Peyer's patch (tissue), 4 donors: ENCODE measurements around the gene GLB1L3. TPM values are rescaled to one million over a fixed set of nuclear protein-coding genes. Genes with fewer than 3 reads are reported as not detected.

Source experiments
- DNase-seq, 3 donors: peaks; one replicate each; pipeline ENCODE4 v3.0.0-alpha.2; 2017 to 2019
- H3K27ac ChIP-seq, 4 donors: fragments of 200-600 bp; sonication (generic); one replicate each; pipeline ENCODE4 v1.5.1; 2016 to 2019
- H3K27me3 ChIP-seq, 2 donors: fragments of 200-600 bp; sonication (generic); one replicate each; pipeline ENCODE4 v1.5.1; 2019
- H3K36me3 ChIP-seq, 3 donors: fragments of 200-600 bp; sonication (generic); one replicate each; pipeline ENCODE4 v1.5.1; 2016 to 2019
- H3K4me1 ChIP-seq, 4 donors: fragments of 200-600 bp; sonication (generic); one replicate each; pipeline ENCODE4 v1.5.1; 2016 to 2019
- H3K4me3 ChIP-seq, 4 donors: fragments of 200-600 bp; sonication (generic); 1 replicate in 3 of 4; 2 replicates in 1 of 4; pipeline ENCODE4 v1.5.1; 2016 to 2019; ENCODE audit warnings: mild to moderate bottlenecking in 1 of 4
- H3K9me3 ChIP-seq, 4 donors: fragments of 200-600 bp; sonication (generic); one replicate each; pipeline ENCODE4 v1.5.1; 2016 to 2019; ENCODE audit warnings: mild to moderate bottlenecking in 1 of 4
- POLR2A ChIP-seq, 2 donors: fragments of 450-650 bp; IDR thresholded peaks; one replicate each; pipeline ENCODE4 v1.5.1; 2017; ENCODE audit warnings: antibody characterized with exemption in 2 of 2, mild to moderate bottlenecking in 2 of 2, moderate library complexity in 2 of 2
- total RNA-seq, 4 donors: library from RNA; depleted of rRNA; stranded (reverse); fragments of >200 nt; gene quantifications; one replicate each; pipeline ENCODE4 v1.1.0, GENCODE V29; 2016
- TF ChIP-seq, protein P1 (sequence below), 6 experiments: fragments of 450-650 bp in 4 of 6; fragments of 200-600 bp in 2 of 6; sonication (generic) in 1 of 6; IDR thresholded peaks; one replicate each; pipeline ENCODE4 v1.5.1; 2017 to 2019; ENCODE audit warnings: antibody characterized with exemption in 6 of 6, mild to moderate bottlenecking in 3 of 6, moderate library complexity in 1 of 6

GLB1L3 gene
- total RNA-seq, 4 donors from 2014 or later = not detected

DNA sequence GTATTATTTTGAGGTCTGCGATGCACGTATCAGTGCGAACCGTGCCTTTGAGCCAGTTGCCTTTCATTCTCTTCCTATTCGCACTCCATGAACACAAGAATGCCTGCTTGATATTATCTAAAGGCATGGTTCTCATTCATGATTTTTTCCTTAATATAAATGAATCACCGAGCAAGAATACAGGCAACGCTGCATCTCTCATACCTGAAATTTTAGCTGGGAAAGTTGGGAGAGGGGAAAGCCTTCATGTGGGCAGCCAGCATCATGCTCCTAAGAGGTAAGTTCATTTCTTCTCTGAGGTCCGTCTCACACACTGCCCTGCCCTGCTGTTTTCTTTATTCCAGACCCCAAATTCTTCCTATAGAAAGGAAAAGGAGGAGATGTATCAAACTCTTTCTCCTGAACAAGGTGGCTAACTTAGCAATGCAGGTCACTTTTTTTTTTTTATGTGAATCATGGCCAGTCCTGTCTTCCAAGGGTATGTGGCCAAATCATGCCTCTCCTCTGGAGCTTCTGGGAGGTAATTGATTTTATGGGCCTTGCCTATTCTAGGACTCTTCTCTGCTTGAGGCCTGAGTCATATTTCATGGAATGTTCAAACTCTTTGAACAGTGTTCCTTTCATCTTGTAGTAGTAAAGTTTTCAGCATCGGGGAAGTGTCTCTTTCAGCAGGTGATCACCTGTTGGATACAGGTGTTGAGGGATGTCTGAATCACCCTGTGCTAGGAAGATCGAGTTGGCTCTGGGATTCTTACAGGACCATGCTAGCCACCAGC is 58.8 kb downstream of the GLB1L3 start:
- H3K27me3 ChIP-seq = no peaks in the 10 kb centered on the region
- no peaks in the 10 kb centered on the region for H3K9me3 ChIP-seq
- DNase-seq = no peak
- no peaks in the 10 kb centered on the region for H3K36me3 ChIP-seq
- H3K27ac ChIP-seq = no peak overlapping the region
- no peak overlapping the region for H3K4me3 ChIP-seq
- TF ChIP-seq POLR2A (IDR thresholded peaks at IDR 0.05) = no peak
- TF ChIP-seq, protein P1, sequence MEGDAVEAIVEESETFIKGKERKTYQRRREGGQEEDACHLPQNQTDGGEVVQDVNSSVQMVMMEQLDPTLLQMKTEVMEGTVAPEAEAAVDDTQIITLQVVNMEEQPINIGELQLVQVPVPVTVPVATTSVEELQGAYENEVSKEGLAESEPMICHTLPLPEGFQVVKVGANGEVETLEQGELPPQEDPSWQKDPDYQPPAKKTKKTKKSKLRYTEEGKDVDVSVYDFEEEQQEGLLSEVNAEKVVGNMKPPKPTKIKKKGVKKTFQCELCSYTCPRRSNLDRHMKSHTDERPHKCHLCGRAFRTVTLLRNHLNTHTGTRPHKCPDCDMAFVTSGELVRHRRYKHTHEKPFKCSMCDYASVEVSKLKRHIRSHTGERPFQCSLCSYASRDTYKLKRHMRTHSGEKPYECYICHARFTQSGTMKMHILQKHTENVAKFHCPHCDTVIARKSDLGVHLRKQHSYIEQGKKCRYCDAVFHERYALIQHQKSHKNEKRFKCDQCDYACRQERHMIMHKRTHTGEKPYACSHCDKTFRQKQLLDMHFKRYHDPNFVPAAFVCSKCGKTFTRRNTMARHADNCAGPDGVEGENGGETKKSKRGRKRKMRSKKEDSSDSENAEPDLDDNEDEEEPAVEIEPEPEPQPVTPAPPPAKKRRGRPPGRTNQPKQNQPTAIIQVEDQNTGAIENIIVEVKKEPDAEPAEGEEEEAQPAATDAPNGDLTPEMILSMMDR (IDR thresholded peaks at IDR 0.05) = no peak
- peaks cover 0 to 16% (median 5%) of the 10 kb centered on the region in 4 donors for H3K4me1 ChIP-seq

DNA sequence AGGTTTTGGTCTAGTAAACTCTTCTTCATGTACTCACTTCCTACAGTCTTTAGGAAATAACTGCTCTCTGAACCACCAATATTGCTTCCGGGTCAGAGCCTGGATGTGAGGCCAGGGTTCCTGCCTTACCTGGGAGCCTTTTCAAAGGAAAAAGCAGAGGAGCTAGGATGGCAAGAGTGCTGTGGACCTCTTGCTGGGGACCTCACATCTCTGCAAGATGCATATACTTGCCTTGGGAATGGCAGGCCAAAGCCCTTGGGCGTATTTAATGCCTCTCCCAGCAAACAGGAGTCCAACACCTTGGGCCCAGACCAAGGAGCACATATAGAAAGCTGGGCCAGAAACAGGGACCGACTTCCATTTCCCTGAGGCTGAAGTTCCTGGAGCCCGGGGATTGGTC is 60.9 kb downstream of the GLB1L3 start:
- H3K9me3 ChIP-seq = no peaks in the 10 kb centered on the region
- no peak overlapping the region for H3K4me3 ChIP-seq
- H3K27me3 ChIP-seq = no peaks in the 10 kb centered on the region
- H3K36me3 ChIP-seq = no peaks in the 10 kb centered on the region
- no peak for TF ChIP-seq POLR2A (IDR thresholded peaks at IDR 0.05)
- TF ChIP-seq, protein P1 (IDR thresholded peaks at IDR 0.05) = no peak
- no peak overlapping the region for H3K27ac ChIP-seq
- DNase-seq = no peak
- H3K4me1 ChIP-seq = peaks cover 0 to 15% (median 4%) of the 10 kb centered on the region in 4 donors

DNA sequence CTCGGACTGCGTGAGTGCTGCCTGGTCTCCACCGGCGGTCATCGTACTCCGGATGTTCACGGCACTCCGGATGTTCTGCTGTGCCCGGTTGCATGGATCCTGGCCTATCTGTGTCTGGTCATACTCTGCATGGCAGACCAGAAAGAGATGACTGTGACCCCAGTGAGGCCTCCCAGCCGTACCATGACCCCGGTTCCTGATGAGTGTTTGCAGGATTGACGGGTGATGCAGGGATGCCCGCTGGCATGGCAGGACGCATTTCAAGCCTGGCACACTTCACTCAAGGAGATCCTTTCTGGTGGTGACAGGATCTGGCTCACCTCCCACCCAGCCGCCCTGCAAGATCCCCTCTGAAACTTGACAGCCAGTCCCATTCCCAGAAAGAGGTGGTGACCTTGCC is 61.9 kb downstream of the GLB1L3 start:
- H3K27ac ChIP-seq = no peak overlapping the region
- TF ChIP-seq, protein P1 (IDR thresholded peaks at IDR 0.05) = no peak
- no peak for TF ChIP-seq POLR2A (IDR thresholded peaks at IDR 0.05)
- no peaks in the 10 kb centered on the region for H3K27me3 ChIP-seq
- no peaks in the 10 kb centered on the region for H3K36me3 ChIP-seq
- no peak for DNase-seq
- no peak overlapping the region for H3K4me3 ChIP-seq
- H3K4me1 ChIP-seq = peaks cover 0 to 6% (median 0%) of the 10 kb centered on the region in 4 donors
- H3K9me3 ChIP-seq = no peaks in the 10 kb centered on the region

DNA sequence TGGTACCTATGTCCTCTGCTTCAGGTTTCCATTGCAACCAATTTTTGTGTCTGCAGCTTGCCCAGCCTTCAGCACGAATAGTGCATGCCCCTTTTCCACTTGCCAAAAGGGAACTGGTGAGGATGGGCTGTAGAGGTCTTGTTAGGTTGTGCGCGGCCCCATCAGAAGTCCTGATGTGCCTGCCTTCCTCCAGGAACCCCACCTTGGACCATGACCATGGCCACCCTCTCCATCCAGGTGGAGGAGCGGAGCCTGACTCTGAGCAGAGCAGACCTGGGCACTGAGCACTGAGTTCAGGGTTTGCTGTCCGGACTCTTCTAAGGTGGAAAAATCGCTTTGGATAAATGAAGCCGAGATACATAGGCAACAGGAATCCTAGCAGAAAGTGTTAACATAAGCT is 62.5 kb downstream of the GLB1L3 start:
- Histone ChIP-seq H3K27ac (no peak overlapping the region), H3K4me1 (peaks cover 0 to 6% (median 0%) of the 10 kb centered on the region in 4 donors), H3K36me3 (no peaks in the 10 kb centered on the region), H3K9me3 (no peaks in the 10 kb centered on the region), H3K4me3 (no peak overlapping the region), H3K27me3 (no peaks in the 10 kb centered on the region)
- TF ChIP-seq, protein P1 (IDR thresholded peaks at IDR 0.05) = no peak
- no peak for TF ChIP-seq POLR2A (IDR thresholded peaks at IDR 0.05)
- DNase-seq = no peak

DNA sequence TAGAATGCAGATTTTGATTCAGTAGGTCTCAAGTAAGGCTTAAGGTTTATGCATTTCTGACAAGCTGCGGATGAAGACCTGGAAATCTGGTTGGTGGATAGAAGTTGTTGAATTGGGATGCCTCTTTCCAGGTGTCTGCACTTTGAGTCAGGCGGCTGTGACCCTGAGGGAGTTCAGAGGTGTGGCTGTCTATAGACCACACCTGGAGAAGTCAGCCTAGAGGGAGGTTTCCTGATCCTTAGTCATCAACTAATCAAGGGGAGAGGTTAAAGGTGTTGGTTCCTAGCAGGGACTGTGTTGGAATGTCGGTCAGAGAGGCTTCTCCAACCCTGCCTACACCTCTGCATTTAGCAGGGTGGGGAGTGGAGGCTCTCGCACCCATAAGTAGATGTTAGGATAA is 63.6 kb downstream of the GLB1L3 start:
- H3K36me3 ChIP-seq = no peaks in the 10 kb centered on the region
- TF ChIP-seq, protein P1 (IDR thresholded peaks at IDR 0.05) = no peak
- no peak for TF ChIP-seq POLR2A (IDR thresholded peaks at IDR 0.05)
- H3K9me3 ChIP-seq = no peaks in the 10 kb centered on the region
- peaks cover 0 to 6% (median 0%) of the 10 kb centered on the region in 4 donors for H3K4me1 ChIP-seq
- DNase-seq = peak in 1 of 3 donors; percentile 82
- no peaks in the 10 kb centered on the region for H3K27me3 ChIP-seq
- peak overlapping the region in 2 of 4 donors; percentile 15 to 44 for H3K27ac ChIP-seq
- no peak overlapping the region for H3K4me3 ChIP-seq
